B cell (primary cell): ENCODE measurements around the gene ADAMTS2.

Experiments used
- CTCF ChIP-seq: fragments of 200-600 bp; IDR thresholded peaks from one replicate; pipeline ENCODE4 v1.8.0; 2022; ENCODE audit warnings: antibody characterized with exemption, mild to moderate bottlenecking
- EZH2 ChIP-seq: IDR thresholded peaks from 2 replicates; pipeline ENCODE4 v1.6.1; 2012; ENCODE audit warnings: borderline replicate concordance, low read depth, mild to moderate bottlenecking, moderate library complexity, low read length; ENCODE audit not compliant: insufficient read depth, poor library complexity, severe bottlenecking

GRCh38 chr5:179154991-179155955 lies 190.0 kb downstream of the ADAMTS2 start:
- TF ChIP-seq CTCF (no peak), EZH2 (no peak)
